GM12878 (cell line): Measurements from ENCODE around the gene BCL2. TPM values are rescaled to one million over a fixed set of nuclear protein-coding genes. Genes with fewer than 3 reads are reported as not detected.

ENCODE experiments used
- ATAC-seq: fragments of 200-7000 bp; cut with Tn5 transposase; 3 replicates; pipeline ENCODE4 v1.9.1; 2020; ENCODE audit warnings: mild to moderate bottlenecking, moderate library complexity
- BruUV-seq: library from RNA; stranded (reverse); fragments of 400-500 nt; replicated peaks from 2 replicates; lab custom pipeline; 2021; lab: Mats Ljungman, UMichigan
- CTCF ChIA-PET: fragments of 300-600 bp; sonication (Branson Sonifier 250); formaldehyde crosslinking; extraction: SDS; loops from one replicate; lab custom pipeline; 2021; ENCODE audit warnings: inconsistent platforms; lab: Yijun Ruan, JAX
- POLR2A ChIA-PET: fragments of 350-600 bp; formaldehyde crosslinking; extraction: SDS; loops from one replicate; lab custom pipeline; 2021; ENCODE audit warnings: inconsistent platforms; lab: Charles Lee
- RAD21 ChIA-PET: fragments of 300-600 bp; sonication (Branson Sonifier 250); formaldehyde crosslinking; loops from one replicate; lab custom pipeline; 2023; ENCODE audit warnings: antibody characterized with exemption; ENCODE audit not compliant: unreplicated experiment; lab: Charles Lee
- SMC1A ChIA-PET: fragments of 300-600 bp; sonication (Branson Sonifier 250); formaldehyde crosslinking; loops from one replicate; lab custom pipeline; 2023; ENCODE audit not compliant: unreplicated experiment, uncharacterized antibody; lab: Charles Lee
- DNase-seq: peaks from one replicate; pipeline ENCODE4 v3.0.0-alpha.2; 2011; ENCODE audit warnings: low read depth, low spot score
- FAIRE-seq: peaks from 3 replicates; lab custom pipeline; 2011; peaks lifted over from hg19 to GRCh38; lab: Jason Lieb, UNC
- H2AFZ ChIP-seq: 2 replicates; pipeline ENCODE4 v1.6.0; 2011; ENCODE audit warnings: low read depth, low read length, control low read depth; ENCODE audit not compliant: control insufficient read depth
- H3K27ac ChIP-seq: 2 replicates; pipeline ENCODE4 v1.5.1; 2011; ENCODE audit warnings: control low read depth; ENCODE audit not compliant: control insufficient read depth, insufficient read depth
- H3K27me3 ChIP-seq, 2 experiments: replicated peaks in 1 of 2; 2 replicates each; pipeline versions ENCODE4 v1.6.0 to v1.6.1; 2011; ENCODE audit warnings: low read length in 1 of 2; ENCODE audit not compliant: control insufficient read depth in 2 of 2, insufficient read depth in 2 of 2
- H3K36me3 ChIP-seq, 2 experiments: 2 replicates each; pipeline ENCODE4 v1.5.1; 2011; ENCODE audit warnings: low read length in 1 of 2; ENCODE audit not compliant: control insufficient read depth in 2 of 2, insufficient read depth in 2 of 2
- H3K4me1 ChIP-seq: 2 replicates; pipeline ENCODE4 v1.6.1; 2011; ENCODE audit warnings: mild to moderate bottlenecking, low read length, moderate library complexity, mixed read lengths; ENCODE audit not compliant: control insufficient read depth, insufficient read depth
- H3K4me2 ChIP-seq: 2 replicates; pipeline ENCODE4 v1.6.0; 2011; ENCODE audit warnings: control low read depth; ENCODE audit not compliant: control insufficient read depth, insufficient read depth
- H3K4me3 ChIP-seq: fragments of 200-600 bp; sonication (generic); 2 replicates; pipeline ENCODE4 v1.5.1; 2016
- H3K79me2 ChIP-seq: 2 replicates; pipeline ENCODE4 v1.6.0; 2011; ENCODE audit warnings: low read length; ENCODE audit not compliant: control insufficient read depth, insufficient read depth
- H3K9ac ChIP-seq: 2 replicates; pipeline ENCODE4 v1.8.0; 2011; ENCODE audit warnings: low read length, control low read depth, mixed read lengths; ENCODE audit not compliant: control insufficient read depth, insufficient read depth
- H3K9me3 ChIP-seq: replicated peaks from 3 replicates; pipeline ENCODE4 v1.5.1; 2011; ENCODE audit warnings: mild to moderate bottlenecking, low read length; ENCODE audit not compliant: control insufficient read depth, insufficient read depth
- H4K20me1 ChIP-seq: 2 replicates; pipeline ENCODE4 v1.6.0; 2011; ENCODE audit not compliant: control insufficient read depth, insufficient read depth
- FOXM1 ChIP-seq: IDR thresholded peaks from 2 replicates; pipeline ENCODE4 v1.6.1; 2012; ENCODE audit warnings: low read depth, mild to moderate bottlenecking, inconsistent platforms, low read length, moderate library complexity
- RAD21 ChIP-seq: IDR thresholded peaks from 2 replicates; pipeline ENCODE4 v1.6.1; 2011; ENCODE audit warnings: mild to moderate bottlenecking, low read depth, low read length, moderate library complexity; ENCODE audit not compliant: insufficient read depth
- SMC3 ChIP-seq: IDR thresholded peaks from 2 replicates; pipeline ENCODE4 v1.6.1; 2011; ENCODE audit warnings: low read length, improper control_type of control experiment, borderline replicate concordance
- WGBS: methylation state at CpG from one replicate; pipeline ENCODE4 v1.1.6; 2016; ENCODE audit warnings: low lambda C conversion rate; ENCODE audit not compliant: insufficient replicate concordance, insufficient coverage; ENCODE audit errors: missing lambda C conversion rate; 5-methylcytosine and 5-hydroxymethylcytosine counted together
- in situ Hi-C: fragments of 300-500 bp; cut with MboI; formaldehyde crosslinking; loops from 9 replicates; pipeline ENCODE4 v1.14.3; 2018; ENCODE audit warnings: mixed read lengths
- intact Hi-C: fragments of 100-400 bp; cut with micrococcal nuclease; formaldehyde crosslinking; loops from one replicate; pipeline ENCODE4 v1.14.2; 2022; ENCODE audit not compliant: unreplicated experiment
- polyA plus RNA-seq, 11 experiments: library from polyadenylated mRNA; depleted of rRNA in 4 of 11; unstranded in 6 of 11; stranded (reverse) in 5 of 11; fragments of >200 nt; fragmentation: Nextera tagmentation in 4 of 11; fragmentation: Illumina TruSeq in 1 of 11; extraction: Ambion mirVana in 4 of 11; extraction: Trizol in 1 of 11; gene quantifications; 1 replicate in 1 of 11; 2 replicates in 10 of 11; pipeline versions ENCODE4 v1.2.1 to v1.2.3, GENCODE V29; 2011 to 2016; ENCODE audit warnings: inconsistent platforms in 2 of 11, missing spikeins in 2 of 11, low read depth in 1 of 11
- total RNA-seq, 4 experiments: library from RNA; depleted of rRNA in 3 of 4; stranded (reverse); fragments of >200 nt in 3 of 4; fragmentation: Illumina TruSeq in 1 of 4; extraction: Trizol in 1 of 4; gene quantifications; 2 replicates each; pipeline versions ENCODE4 v1.2.1 to v1.2.3, GENCODE V29; 2013 to 2021
- TF ChIP-seq, protein P1 (sequence below), 3 experiments: IDR thresholded peaks in 2 of 3; conservative IDR thresholded peaks in 1 of 3; 2 replicates each; pipeline ENCODE4 v1.5.1; 2011; ENCODE audit warnings: low read depth in 3 of 3, low read length in 3 of 3, mild to moderate bottlenecking in 3 of 3, control low read depth in 2 of 3, moderate library complexity in 2 of 3, inconsistent platforms in 1 of 3, mixed read lengths in 1 of 3; ENCODE audit not compliant: control insufficient read depth in 2 of 3, insufficient read depth in 1 of 3; ENCODE audit errors: extremely low read depth in 1 of 3
- TF ChIP-seq, protein P2 (sequence below): IDR thresholded peaks from 2 replicates; pipeline ENCODE4 v1.6.1; 2012; ENCODE audit warnings: low read depth, low read length, improper control_type of control experiment

BCL2 gene
- total and polyA plus RNA-seq, 10 of the 15 experiments (the other 5 are each of a cell fraction or from before 2014, with no cell fraction given): 4.1 to 47.8 (median 19.3) TPM

DNA sequence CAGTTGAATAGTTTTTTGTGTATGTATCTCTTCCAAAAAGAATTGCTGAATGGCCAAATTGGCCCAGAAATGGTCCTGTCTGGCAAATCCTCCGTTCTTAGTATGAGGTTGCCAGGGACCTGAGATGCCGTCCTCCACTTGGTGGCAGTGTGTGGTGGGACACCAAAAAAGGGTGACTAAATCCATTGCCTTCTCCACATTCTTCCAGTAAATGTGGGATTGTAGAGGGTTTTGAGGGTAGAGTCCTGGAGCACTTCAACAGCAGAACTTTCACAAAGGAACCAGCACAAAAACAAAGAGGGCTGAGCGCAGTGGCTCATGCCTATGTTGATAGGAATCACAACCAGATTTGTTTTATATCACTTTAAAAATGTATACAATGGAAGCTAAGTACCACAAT lies 199.9 kb downstream of the BCL2 start:
- no peak overlapping the region for H3K27ac ChIP-seq
- CTCF ChIA-PET: interaction anchor here (0.7 to 6.8 kb wide), 24 partner anchors 12 to 320 kb away, joined by 3 to 70 read pairs (median 4); partner anchors contain the start of gene BCL2
- no peaks in the 10 kb centered on the region for H3K4me1 ChIP-seq
- intact Hi-C loops: loop anchor here (1.0 kb wide), 1 partner anchor 204 kb away; no protein-coding TSS in a partner anchor
- no peaks in the 10 kb centered on the region for H3K9me3 ChIP-seq
- RAD21 ChIA-PET: interaction anchor here (0.6 to 2.6 kb wide), 13 partner anchors 17 to 320 kb away, joined by 3 to 10 read pairs (median 3); no protein-coding TSS in a partner anchor
- H3K79me2 ChIP-seq: no peaks in the 10 kb centered on the region
- H2AFZ ChIP-seq: no peak overlapping the region
- BruUV-seq: no TSS peak
- no peak for FAIRE-seq
- H3K4me2 ChIP-seq: no peak overlapping the region
- no peaks in the 10 kb centered on the region for H3K36me3 ChIP-seq
- TF ChIP-seq, protein P1, sequence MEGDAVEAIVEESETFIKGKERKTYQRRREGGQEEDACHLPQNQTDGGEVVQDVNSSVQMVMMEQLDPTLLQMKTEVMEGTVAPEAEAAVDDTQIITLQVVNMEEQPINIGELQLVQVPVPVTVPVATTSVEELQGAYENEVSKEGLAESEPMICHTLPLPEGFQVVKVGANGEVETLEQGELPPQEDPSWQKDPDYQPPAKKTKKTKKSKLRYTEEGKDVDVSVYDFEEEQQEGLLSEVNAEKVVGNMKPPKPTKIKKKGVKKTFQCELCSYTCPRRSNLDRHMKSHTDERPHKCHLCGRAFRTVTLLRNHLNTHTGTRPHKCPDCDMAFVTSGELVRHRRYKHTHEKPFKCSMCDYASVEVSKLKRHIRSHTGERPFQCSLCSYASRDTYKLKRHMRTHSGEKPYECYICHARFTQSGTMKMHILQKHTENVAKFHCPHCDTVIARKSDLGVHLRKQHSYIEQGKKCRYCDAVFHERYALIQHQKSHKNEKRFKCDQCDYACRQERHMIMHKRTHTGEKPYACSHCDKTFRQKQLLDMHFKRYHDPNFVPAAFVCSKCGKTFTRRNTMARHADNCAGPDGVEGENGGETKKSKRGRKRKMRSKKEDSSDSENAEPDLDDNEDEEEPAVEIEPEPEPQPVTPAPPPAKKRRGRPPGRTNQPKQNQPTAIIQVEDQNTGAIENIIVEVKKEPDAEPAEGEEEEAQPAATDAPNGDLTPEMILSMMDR (IDR thresholded peaks at IDR 0.05 in 2 of 3, conservative IDR thresholded peaks at IDR 0.05 in 1 of 3; ENCODE audit: control insufficient read depth in 2 of 3, extremely low read depth in 1 of 3, insufficient read depth in 1 of 3, low read depth in 3 of 3, low read length in 3 of 3): peak; percentile 49 to 65 (median 52); a peak in 5 of 6 replicates
- TF ChIP-seq, protein P2, sequence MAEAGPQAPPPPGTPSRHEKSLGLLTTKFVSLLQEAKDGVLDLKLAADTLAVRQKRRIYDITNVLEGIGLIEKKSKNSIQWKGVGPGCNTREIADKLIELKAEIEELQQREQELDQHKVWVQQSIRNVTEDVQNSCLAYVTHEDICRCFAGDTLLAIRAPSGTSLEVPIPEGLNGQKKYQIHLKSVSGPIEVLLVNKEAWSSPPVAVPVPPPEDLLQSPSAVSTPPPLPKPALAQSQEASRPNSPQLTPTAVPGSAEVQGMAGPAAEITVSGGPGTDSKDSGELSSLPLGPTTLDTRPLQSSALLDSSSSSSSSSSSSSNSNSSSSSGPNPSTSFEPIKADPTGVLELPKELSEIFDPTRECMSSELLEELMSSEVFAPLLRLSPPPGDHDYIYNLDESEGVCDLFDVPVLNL: no peak
- TF ChIP-seq FOXM1: 0 out of 2 replicates have a peak, but pooled peaks have one; percentile 25
- peak; percentile 49; the same call in 1 of the 2 replicates for TF ChIP-seq SMC3
- TF ChIP-seq RAD21: peak; percentile 70
- TF ChIP-seq, all 136 proteins: peak for 4
- Histone ChIP-seq H4K20me1 (no peaks in the 10 kb centered on the region), H3K27me3 (no peaks in the 10 kb centered on the region), H3K4me3 (no peak overlapping the region), H3K9ac (no peak overlapping the region)
- WGBS: 49% methylated on average over 3 of the region's 3 CpGs
- ATAC-seq (peak; percentile 78), DNase-seq (no peak)
- ChIA-PET SMC1A (interaction anchor here (0.7 to 2.8 kb wide), 29 partner anchors 9 to 462 kb away, joined by 3 to 19 read pairs (median 4); no protein-coding TSS in a partner anchor), POLR2A (no interaction called here)
- in situ Hi-C loops: loop anchor here (5.0 kb wide), 1 partner anchor 102 kb away; no protein-coding TSS in a partner anchor
